ENCODE data around the gene ZNF586. TPM values are rescaled to one million over a fixed set of nuclear protein-coding genes. Genes with fewer than 3 reads are reported as not detected.
"Not testable (repeated sequence)": the region's sequence is repeated elsewhere in the genome, so short reads cannot be mapped to it uniquely, and the experiment has no call there.

Gene ZNF586
- total RNA-seq, 4 donors from 2014 or later, result 12.8 to 20.7 (median 17.1) TPM

DNA sequence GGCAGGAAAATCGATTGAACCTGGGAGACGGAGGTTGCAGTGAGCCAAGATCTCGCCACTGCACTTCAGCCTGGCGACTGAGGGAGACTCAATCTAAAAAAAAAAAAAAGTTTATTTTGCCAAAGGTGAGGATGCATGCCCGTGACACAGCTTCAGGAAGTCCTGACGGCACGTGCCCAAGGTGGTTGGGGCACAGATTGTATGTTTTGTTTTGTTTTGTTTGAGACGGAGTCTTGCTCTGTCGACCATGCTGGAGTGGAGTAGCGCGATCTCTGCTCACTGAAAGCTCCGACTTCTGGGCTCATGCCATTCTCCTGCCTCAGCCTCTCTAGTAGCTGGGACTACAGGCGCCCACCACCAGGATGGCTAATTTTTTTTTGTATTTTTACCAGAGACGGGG, 48.5 kb downstream of the ZNF586 start:
- TF ChIP-seq, protein P1, sequence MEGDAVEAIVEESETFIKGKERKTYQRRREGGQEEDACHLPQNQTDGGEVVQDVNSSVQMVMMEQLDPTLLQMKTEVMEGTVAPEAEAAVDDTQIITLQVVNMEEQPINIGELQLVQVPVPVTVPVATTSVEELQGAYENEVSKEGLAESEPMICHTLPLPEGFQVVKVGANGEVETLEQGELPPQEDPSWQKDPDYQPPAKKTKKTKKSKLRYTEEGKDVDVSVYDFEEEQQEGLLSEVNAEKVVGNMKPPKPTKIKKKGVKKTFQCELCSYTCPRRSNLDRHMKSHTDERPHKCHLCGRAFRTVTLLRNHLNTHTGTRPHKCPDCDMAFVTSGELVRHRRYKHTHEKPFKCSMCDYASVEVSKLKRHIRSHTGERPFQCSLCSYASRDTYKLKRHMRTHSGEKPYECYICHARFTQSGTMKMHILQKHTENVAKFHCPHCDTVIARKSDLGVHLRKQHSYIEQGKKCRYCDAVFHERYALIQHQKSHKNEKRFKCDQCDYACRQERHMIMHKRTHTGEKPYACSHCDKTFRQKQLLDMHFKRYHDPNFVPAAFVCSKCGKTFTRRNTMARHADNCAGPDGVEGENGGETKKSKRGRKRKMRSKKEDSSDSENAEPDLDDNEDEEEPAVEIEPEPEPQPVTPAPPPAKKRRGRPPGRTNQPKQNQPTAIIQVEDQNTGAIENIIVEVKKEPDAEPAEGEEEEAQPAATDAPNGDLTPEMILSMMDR (IDR thresholded peaks at IDR 0.05), result no peak
- TF ChIP-seq EP300 (IDR thresholded peaks at IDR 0.05) (no peak), POLR2A (IDR thresholded peaks at IDR 0.05) (no peak), POLR2AphosphoS5 (IDR thresholded peaks at IDR 0.05) (no peak)
- ATAC-seq, result no peak
- peaks cover 0 to 41% (median 13%) of the 10 kb centered on the region in 3 donors for H3K4me1 ChIP-seq
- no peak overlapping the region for H3K27ac ChIP-seq
- no peaks in the 10 kb centered on the region for H3K9me3 ChIP-seq
- peaks cover 0 to 1% of the 10 kb centered on the region in 2 donors for H3K36me3 ChIP-seq
- WGBS, 2 donors (ENCODE audit: low coverage in 1 of 2), result 95 to 96% methylated on average over 8 to 14 of the region's 14 CpGs
- no peaks in the 10 kb centered on the region for H3K27me3 ChIP-seq
- no peak overlapping the region for H3K4me3 ChIP-seq

DNA sequence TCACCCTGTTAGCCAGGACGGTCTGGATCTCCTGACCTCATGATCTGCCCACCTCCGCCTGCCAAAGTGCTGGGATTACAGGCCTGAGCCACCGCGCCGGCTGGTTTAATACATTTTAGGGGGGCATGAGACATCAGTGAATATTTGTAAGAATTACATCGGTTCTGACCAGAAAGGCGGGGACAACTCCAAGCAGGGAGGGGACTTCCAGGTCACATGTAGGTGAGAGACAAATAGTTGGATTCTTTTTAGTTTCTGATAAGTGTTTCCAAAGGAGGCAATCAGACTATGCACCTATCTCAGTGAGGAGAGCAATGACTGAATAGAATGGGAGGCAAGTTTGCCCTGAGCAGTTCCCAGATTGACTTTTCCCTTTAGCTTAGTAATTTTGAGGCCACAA, 48.9 kb downstream of the ZNF586 start:
- H3K36me3 ChIP-seq, result no peaks in the 10 kb centered on the region
- H3K4me1 ChIP-seq, result peaks cover 0 to 43% (median 13%) of the 10 kb centered on the region in 3 donors
- no peak overlapping the region for H3K4me3 ChIP-seq
- ATAC-seq, result no peak
- no peak overlapping the region for H3K27ac ChIP-seq
- H3K9me3 ChIP-seq, result no peaks in the 10 kb centered on the region
- H3K27me3 ChIP-seq, result no peaks in the 10 kb centered on the region
- WGBS, 2 donors (ENCODE audit: low coverage in 1 of 2), result 85% methylated on average over 7 of the region's 7 CpGs; no CpG with 5 or more reads in 1 of the 2 donors
- TF ChIP-seq EP300 (IDR thresholded peaks at IDR 0.05) (no peak), POLR2AphosphoS5 (IDR thresholded peaks at IDR 0.05) (no peak), POLR2A (IDR thresholded peaks at IDR 0.05) (no peak)
- TF ChIP-seq, protein P1 (IDR thresholded peaks at IDR 0.05), result no peak

DNA sequence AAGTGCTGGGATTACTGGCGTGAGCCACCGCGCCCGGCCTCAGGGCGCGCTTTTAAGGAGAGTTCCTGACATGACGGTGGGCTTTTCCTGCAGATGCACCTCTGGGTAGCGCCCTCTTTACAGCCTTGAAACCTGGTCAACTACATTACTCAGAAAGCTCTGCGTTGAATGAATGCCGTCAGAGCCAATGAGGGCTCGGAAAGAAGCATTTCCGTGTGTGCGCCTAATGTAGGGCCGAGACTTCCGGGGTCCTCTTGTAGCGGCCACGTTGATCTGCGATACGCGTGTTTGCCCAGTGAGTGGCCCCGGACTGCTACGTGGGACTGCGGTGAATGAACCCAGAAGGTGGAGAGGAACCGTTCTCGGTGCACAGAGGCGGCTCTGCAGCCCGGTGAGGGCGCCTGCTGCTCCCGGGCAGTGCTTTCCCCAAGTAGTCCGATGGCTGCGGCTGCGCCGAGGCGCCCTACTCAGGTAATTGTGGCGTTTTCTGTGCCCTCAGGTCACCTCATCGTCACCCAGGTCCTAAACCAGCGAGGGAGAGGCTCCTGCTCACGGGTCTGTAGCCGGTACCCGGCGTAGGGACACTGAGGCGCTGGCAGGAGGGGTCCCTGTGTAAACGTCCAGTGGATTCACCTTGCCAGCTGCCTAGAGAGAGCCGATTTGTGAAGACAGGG, 50.1 kb downstream of the ZNF586 start:
- Histone ChIP-seq H3K4me1 (peaks cover 0 to 34% (median 6%) of the 10 kb centered on the region in 3 donors), H3K27me3 (no peaks in the 10 kb centered on the region), H3K9me3 (no peaks in the 10 kb centered on the region), H3K27ac (peak overlapping the region; percentile 11 to 84 (median 82)), H3K36me3 (peaks cover 0 to 11% of the 10 kb centered on the region in 2 donors), H3K4me3 (peak overlapping the region; percentile 64 to 68)
- 0% methylated on average over 2 to 3 of the region's 44 CpGs for WGBS, 2 donors (ENCODE audit: low coverage in 1 of 2)
- peak; percentile 20 to 23 for TF ChIP-seq POLR2A (IDR thresholded peaks at IDR 0.05)
- TF ChIP-seq, protein P1 (IDR thresholded peaks at IDR 0.05), result peak in 1 of 4 experiments; percentile 21
- no peak for TF ChIP-seq EP300 (IDR thresholded peaks at IDR 0.05)
- TF ChIP-seq POLR2AphosphoS5 (IDR thresholded peaks at IDR 0.05), result peak; percentile 56
- peak; percentile 85 for ATAC-seq

DNA sequence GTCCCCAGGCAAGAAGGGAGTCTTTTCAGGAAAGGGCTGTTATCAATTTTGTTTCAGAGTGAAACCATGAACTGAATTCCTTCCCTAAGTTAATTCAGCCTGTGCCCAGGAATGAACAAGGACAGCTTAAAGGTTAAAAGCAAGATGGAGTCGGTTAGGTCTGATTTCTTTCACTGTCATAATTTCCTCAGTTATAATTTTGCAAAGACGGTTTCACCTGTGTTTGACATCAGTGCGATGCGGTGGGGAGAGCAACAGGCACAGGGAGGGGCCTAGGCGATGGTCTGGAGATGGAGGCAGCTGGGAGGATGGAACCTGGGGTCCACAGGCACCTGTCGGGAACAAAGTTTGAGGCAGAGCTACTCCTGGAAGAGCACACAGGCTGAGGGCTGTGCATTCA, 51.1 kb downstream of the ZNF586 start:
- peak overlapping the region in 2 of 4 donors; percentile 81 to 84 for H3K27ac ChIP-seq
- no peak for ATAC-seq
- 62 to 71% methylated on average over 4 to 6 of the region's 6 CpGs for WGBS, 2 donors (ENCODE audit: low coverage in 1 of 2)

DNA sequence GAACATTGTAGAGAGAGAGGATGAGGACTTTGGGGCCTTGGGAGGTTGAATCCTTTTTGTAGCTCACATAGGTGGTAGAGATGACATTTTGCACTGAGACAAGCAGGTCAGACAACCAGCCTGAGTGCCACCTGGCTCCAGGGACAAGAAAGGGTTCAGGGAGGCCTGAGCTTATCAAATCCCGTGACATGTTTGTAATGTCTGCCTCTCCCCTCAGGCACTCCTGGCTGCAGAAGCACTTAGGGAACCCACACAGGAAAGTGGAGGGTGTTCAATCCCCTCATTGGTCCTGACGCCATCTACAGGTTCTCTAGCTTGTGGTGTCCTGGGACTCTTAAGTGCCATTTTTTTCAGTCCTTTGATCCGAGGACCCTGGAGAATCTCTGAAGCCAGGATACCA, 51.6 kb downstream of the ZNF586 start:
- not testable (repeated sequence) for H3K27ac ChIP-seq, ATAC-seq, H3K9me3 ChIP-seq, H3K27me3 ChIP-seq
- 50% methylated on average over 2 of the region's 3 CpGs; no CpG with 5 or more reads in 1 of the 2 donors for WGBS, 2 donors (ENCODE audit: low coverage in 1 of 2)
- H3K36me3 ChIP-seq, result peaks cover 0 to 11% of the 10 kb centered on the region in 2 donors
- peaks cover 0 to 26% (median 6%) of the 10 kb centered on the region in 3 donors for H3K4me1 ChIP-seq
- peak overlapping the region in 1 of 2 donors; percentile 68 for H3K4me3 ChIP-seq

More for the DNA sequence above, 51.1 kb downstream of the ZNF586 start:
- H3K4me3 ChIP-seq, result peak overlapping the region in 1 of 2 donors; percentile 68
- H3K36me3 ChIP-seq, result peaks cover 0 to 11% of the 10 kb centered on the region in 2 donors
- peaks cover 0 to 26% (median 6%) of the 10 kb centered on the region in 3 donors for H3K4me1 ChIP-seq
- TF ChIP-seq POLR2AphosphoS5 (IDR thresholded peaks at IDR 0.05) (no peak), EP300 (IDR thresholded peaks at IDR 0.05) (no peak), POLR2A (IDR thresholded peaks at IDR 0.05) (no peak)
- TF ChIP-seq, protein P1 (IDR thresholded peaks at IDR 0.05), result no peak
- no peaks in the 10 kb centered on the region for H3K9me3 ChIP-seq
- H3K27me3 ChIP-seq, result no peaks in the 10 kb centered on the region

DNA sequence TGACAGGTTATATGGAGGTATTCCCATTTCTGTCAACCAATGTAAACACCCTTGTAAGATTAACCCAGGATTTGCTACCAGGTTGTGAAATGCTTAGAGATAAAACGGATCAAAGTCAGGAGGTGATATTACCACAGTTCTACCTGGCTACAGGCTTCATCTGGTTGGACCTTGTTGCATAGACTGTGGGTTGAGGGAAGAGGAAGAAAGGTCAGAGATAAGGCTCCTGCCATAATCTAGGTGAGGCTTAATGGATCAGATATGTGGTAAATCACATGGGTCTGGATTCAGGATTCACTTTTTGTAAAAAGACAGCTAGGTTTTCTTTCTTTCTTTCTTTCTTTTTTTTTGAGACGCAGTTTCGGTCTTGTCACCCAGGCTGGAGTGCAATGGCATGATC, 52.0 kb downstream of the ZNF586 start:
- not testable (repeated sequence) for H3K4me3 ChIP-seq, H3K27me3 ChIP-seq, H3K9me3 ChIP-seq, H3K27ac ChIP-seq, ATAC-seq
- 100% methylated on average over 2 to 3 of the region's 3 CpGs for WGBS, 2 donors (ENCODE audit: low coverage in 1 of 2)
- Histone ChIP-seq H3K36me3 (peaks cover 0 to 11% of the 10 kb centered on the region in 2 donors), H3K4me1 (peaks cover 0 to 26% (median 6%) of the 10 kb centered on the region in 3 donors)

DNA sequence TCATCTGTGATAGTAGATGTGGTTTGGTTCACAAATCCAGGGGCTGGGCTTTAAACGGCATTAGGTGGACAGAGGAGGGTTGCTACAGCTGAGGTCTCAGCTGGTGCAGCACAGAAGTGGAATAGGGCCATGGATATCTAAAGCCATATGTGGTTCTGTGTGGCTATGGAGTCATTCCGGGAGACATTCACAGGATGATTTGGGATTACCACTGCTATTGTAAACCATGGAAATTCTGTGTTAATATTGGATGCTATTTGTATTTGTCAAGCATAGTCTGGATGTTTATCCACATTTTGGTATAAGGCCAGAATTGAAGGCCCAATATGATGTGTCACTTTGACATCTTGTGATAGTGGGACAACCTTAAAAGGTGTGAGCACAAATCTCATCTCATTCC, 53.7 kb downstream of the ZNF586 start:
- peaks cover 0 to 13% of the 10 kb centered on the region in 2 donors for H3K36me3 ChIP-seq
- not testable (repeated sequence) for H3K27ac ChIP-seq

DNA sequence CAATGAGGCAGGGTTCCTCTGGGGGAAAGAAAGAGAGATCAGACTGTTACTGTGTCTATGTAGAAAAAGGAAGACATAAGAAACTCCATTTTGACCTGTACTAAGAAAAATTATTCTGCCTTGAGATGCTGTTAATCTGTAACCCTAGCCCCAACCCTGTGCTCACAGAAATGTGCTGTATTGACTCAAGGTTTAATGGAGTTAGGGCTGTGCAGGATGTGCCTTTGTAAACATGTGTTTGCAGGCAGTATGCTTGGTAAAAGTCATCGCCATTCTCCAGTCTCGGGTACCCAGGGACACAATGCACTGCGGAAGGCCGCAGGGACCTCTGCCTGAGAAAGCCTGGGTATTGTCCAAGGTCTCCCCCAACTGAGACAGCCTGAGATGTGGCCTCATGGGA, 54.1 kb downstream of the ZNF586 start:
- 70% methylated on average over 3 of the region's 4 CpGs; no CpG with 5 or more reads in 1 of the 2 donors for WGBS, 2 donors (ENCODE audit: low coverage in 1 of 2)
- H3K9me3 ChIP-seq, H3K27ac ChIP-seq, H3K4me3 ChIP-seq, ATAC-seq, H3K27me3 ChIP-seq: not testable (repeated sequence)
- peaks cover 0 to 17% of the 10 kb centered on the region in 2 donors for H3K36me3 ChIP-seq
- peaks cover 0 to 26% (median 6%) of the 10 kb centered on the region in 3 donors for H3K4me1 ChIP-seq

More for the DNA sequence above, 53.7 kb downstream of the ZNF586 start:
- not testable (repeated sequence) for H3K27me3 ChIP-seq, H3K9me3 ChIP-seq, H3K4me3 ChIP-seq, ATAC-seq
- whole genome bisulfite sequencing, 2 donors (ENCODE audit: low coverage in 1 of 2), result 63 to 86% methylated on average over 1 to 2 of the region's 2 CpGs
- H3K4me1 ChIP-seq, result peaks cover 0 to 26% (median 6%) of the 10 kb centered on the region in 3 donors
